ENCODE measurements around the gene RNASET2. TPM values are rescaled to one million over a fixed set of nuclear protein-coding genes. Genes with fewer than 3 reads are reported as not detected.
"Not testable (repeated sequence)": the region's sequence is repeated elsewhere in the genome, so short reads cannot be mapped to it uniquely, and the experiment has no call there.

Gene RNASET2
- total RNA-seq, 1 donor from 2014 or later = 13.4 TPM

DNA sequence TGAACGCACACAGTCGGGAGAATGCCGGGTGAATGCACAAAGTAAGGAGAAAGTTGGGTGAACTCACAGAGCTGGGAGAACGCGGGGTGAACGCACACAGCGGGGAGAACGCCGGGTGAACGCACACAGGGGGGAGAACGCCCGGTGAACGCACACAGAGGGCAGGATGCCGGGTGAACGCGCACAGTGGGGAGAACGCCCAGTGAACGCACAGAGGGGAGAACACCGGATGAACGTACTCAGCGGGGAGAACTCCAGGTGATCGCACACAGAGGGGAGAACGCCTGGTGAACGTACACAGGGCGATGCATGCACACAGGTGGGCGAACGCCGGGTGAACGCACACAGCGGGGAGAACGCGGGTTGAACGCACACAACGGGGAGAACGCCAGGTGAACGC lies 57.4 kb downstream of the RNASET2 start:
- Histone ChIP-seq H3K36me3 (no peaks in the 10 kb centered on the region), H3K9me3 (replicated peaks) (no peaks in the 10 kb centered on the region), H3K4me3 (no peak overlapping the region), H3K27me3 (ENCODE audit: low read depth) (peaks cover 8% of the 10 kb centered on the region), H3K4me1 (peaks cover 4% of the 10 kb centered on the region), H3K27ac (replicated peaks) (no peak overlapping the region)
- intact Hi-C loops (cut with micrococcal nuclease) = no loop called here
- TF ChIP-seq, protein P1, sequence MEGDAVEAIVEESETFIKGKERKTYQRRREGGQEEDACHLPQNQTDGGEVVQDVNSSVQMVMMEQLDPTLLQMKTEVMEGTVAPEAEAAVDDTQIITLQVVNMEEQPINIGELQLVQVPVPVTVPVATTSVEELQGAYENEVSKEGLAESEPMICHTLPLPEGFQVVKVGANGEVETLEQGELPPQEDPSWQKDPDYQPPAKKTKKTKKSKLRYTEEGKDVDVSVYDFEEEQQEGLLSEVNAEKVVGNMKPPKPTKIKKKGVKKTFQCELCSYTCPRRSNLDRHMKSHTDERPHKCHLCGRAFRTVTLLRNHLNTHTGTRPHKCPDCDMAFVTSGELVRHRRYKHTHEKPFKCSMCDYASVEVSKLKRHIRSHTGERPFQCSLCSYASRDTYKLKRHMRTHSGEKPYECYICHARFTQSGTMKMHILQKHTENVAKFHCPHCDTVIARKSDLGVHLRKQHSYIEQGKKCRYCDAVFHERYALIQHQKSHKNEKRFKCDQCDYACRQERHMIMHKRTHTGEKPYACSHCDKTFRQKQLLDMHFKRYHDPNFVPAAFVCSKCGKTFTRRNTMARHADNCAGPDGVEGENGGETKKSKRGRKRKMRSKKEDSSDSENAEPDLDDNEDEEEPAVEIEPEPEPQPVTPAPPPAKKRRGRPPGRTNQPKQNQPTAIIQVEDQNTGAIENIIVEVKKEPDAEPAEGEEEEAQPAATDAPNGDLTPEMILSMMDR (IDR thresholded peaks at IDR 0.05; ENCODE audit: borderline replicate concordance) = no peak
- no peak for DNase-seq

DNA sequence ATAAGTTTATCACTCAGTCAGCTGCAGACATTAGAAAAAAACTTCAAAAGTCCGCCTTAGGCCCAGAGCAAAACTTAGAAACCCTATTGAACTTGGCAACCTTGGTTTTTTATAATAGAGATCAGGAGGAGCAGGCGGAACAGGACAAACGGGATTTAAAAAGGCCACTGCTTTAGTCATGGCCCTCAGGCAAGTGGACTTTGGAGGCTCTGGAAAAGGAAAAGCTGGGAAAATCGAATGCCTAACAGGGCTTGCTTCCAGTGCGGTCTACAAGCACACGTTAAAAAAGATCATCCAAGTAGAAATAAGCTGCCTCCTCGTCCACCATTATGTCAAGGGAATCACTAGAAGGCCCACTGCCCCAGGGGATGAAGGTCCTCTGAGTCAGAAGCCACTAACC lies 61.7 kb downstream of the RNASET2 start:
- H3K4me3 ChIP-seq; H3K27ac ChIP-seq (replicated peaks); DNase-seq; H3K27me3 ChIP-seq (ENCODE audit: low read depth); intact Hi-C loops (cut with micrococcal nuclease); H3K9me3 ChIP-seq (replicated peaks); H3K36me3 ChIP-seq; H3K4me1 ChIP-seq: not testable (repeated sequence)

DNA sequence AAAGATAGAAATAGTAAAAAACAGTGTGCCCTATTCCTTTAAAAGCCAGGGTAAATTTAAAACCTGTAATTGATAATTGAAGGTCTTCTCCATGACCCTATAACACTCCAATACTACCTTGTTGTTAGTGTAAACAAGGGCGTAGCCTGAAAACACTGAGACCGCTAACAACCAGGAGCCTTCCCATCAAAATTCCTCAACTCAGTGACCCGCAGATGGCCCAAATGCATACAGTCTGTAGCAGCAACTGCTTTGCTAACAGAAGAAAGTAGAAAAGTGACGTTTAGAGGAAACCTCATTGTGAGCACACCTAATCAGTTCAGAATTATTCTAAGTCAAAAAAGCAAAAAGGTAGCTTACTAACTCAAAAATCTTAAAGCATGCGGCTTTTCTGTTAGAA lies 63.9 kb downstream of the RNASET2 start:
- H3K36me3 ChIP-seq; intact Hi-C loops (cut with micrococcal nuclease); H3K4me1 ChIP-seq; H3K9me3 ChIP-seq (replicated peaks); DNase-seq; H3K27me3 ChIP-seq (ENCODE audit: low read depth); H3K27ac ChIP-seq (replicated peaks); H3K4me3 ChIP-seq: not testable (repeated sequence)

DNA sequence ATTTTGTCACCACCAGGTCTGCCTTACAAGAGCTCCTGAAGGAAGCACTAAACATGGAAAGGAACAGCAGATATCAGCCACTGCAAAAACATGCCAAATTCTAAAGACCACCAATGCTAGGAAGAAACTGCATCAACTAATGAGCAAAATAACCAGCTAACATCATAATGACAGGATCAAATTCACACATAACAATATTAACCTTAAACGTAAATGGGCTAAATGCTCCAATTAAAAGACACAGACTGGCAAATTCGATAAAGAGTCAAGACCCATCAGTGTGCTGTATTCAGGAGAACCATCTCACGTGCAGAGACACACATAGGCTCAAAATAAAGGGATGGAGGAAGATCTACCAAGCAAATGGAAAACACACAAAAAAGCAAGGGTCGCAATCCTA lies 69.6 kb downstream of the RNASET2 start:
- peaks cover 22% of the 10 kb centered on the region for H3K9me3 ChIP-seq (replicated peaks)
- H3K27me3 ChIP-seq (ENCODE audit: low read depth); H3K4me1 ChIP-seq; H3K27ac ChIP-seq (replicated peaks); DNase-seq; intact Hi-C loops (cut with micrococcal nuclease); H3K4me3 ChIP-seq; H3K36me3 ChIP-seq: not testable (repeated sequence)

DNA sequence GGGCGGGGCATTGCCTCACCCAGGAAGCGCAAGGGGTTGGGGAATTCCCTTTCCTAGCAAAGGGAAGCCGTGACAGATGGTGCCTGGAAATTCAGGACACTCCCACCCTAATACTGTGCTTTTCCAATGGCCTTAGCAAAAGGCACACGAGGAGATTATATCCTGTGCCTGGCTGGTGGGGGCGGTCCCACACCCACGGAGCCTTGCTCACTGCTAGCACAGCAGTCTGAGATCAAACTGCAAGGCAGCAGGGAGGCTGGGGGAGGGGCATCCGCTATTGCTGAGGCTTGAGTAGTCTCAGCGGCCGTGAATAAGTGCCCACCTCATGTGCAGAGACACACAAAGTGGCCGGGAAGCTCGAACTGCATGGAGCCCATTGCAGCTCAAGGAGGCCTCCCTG lies 71.4 kb downstream of the RNASET2 start:
- H3K27me3 ChIP-seq (ENCODE audit: low read depth); H3K36me3 ChIP-seq; DNase-seq; H3K4me3 ChIP-seq; H3K4me1 ChIP-seq; H3K27ac ChIP-seq (replicated peaks); intact Hi-C loops (cut with micrococcal nuclease): not testable (repeated sequence)
- H3K9me3 ChIP-seq (replicated peaks) = peaks cover 22% of the 10 kb centered on the region

DNA sequence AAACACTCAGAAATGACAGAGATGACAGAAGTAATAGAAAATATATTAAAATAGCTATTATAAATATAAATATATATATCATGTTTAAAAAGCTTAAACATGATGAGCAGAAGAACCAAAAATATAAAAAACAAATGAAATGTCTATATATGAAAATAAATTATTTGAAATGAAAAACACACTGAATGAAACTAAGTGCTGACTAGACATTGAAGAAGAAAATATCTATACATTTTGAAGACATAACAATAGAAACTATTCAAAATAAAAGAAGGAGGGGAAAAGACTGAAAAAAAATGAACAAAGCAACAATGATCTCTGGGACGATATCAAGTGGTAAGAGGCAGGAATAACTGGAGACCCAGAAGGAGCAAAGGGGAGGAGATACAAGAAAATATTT lies 76.8 kb downstream of the RNASET2 start:
- Histone ChIP-seq H3K4me1 (no peaks in the 10 kb centered on the region), H3K9me3 (replicated peaks) (peaks cover 14% of the 10 kb centered on the region), H3K4me3 (no peak overlapping the region), H3K27ac (replicated peaks) (no peak overlapping the region), H3K36me3 (no peaks in the 10 kb centered on the region), H3K27me3 (ENCODE audit: low read depth) (peaks cover 2% of the 10 kb centered on the region)
- intact Hi-C loops (cut with micrococcal nuclease) = no loop called here
- TF ChIP-seq, protein P1 (IDR thresholded peaks at IDR 0.05; ENCODE audit: borderline replicate concordance) = no peak
- no peak for DNase-seq

Small RNAs within 50 kb of the gene (microRNA-seq; reads per million reads assigned to microRNA genes)
- not detected for gene MIR3939

Other genes starting within 250 kb of the RNASET2 start
- gene CEP43, start 42.8 kb upstream of the RNASET2 start, total RNA-seq = 12.3 TPM
- gene CCR6, start 166.5 kb upstream of the RNASET2 start, total RNA-seq = not detected
- gene GPR31, start 201.4 kb upstream of the RNASET2 start, total RNA-seq = not detected